ENCODE data around the gene NXN.

Gene NXN

GRCh38 chr17:1005361-1005946, 25.9 kb upstream of the NXN start:
- no peak for FAIRE-seq
- no peak for TF ChIP-seq TAF1 (IDR thresholded peaks at IDR 0.05; ENCODE audit: borderline replicate concordance, low read depth, low read length)
- TF ChIP-seq POLR2A (IDR thresholded peaks at IDR 0.05; ENCODE audit: low read depth, low read length), result no peak
- TF ChIP-seq POLR2AphosphoS5 (IDR thresholded peaks at IDR 0.05; ENCODE audit: low read depth, low read length), result no peak
- DNase-seq (ENCODE audit: insufficient read length), result no peak

GRCh38 chr17:1004769-1005295, 25.3 kb upstream of the NXN start:
- TF ChIP-seq POLR2AphosphoS5 (IDR thresholded peaks at IDR 0.05; ENCODE audit: low read depth, low read length) (no peak), TAF1 (IDR thresholded peaks at IDR 0.05; ENCODE audit: borderline replicate concordance, low read depth, low read length) (no peak), POLR2A (IDR thresholded peaks at IDR 0.05; ENCODE audit: low read depth, low read length) (no peak)
- no peak for DNase-seq (ENCODE audit: insufficient read length)
- FAIRE-seq, result no peak

GRCh38 chr17:1003972-1004768, 24.6 kb upstream of the NXN start:
- TF ChIP-seq POLR2AphosphoS5 (IDR thresholded peaks at IDR 0.05; ENCODE audit: low read depth, low read length) (no peak), POLR2A (IDR thresholded peaks at IDR 0.05; ENCODE audit: low read depth, low read length) (0 out of 2 replicates have a peak, but pooled peaks have one; percentile 2), TAF1 (IDR thresholded peaks at IDR 0.05; ENCODE audit: borderline replicate concordance, low read depth, low read length) (no peak)
- FAIRE-seq (no peak), DNase-seq (ENCODE audit: insufficient read length) (no peak)

GRCh38 chr17:1003633-1003971, 24.0 kb upstream of the NXN start:
- TF ChIP-seq POLR2A (IDR thresholded peaks at IDR 0.05; ENCODE audit: low read depth, low read length), result no peak; the same call in 1 of the 2 replicates
- no peak for FAIRE-seq
- DNase-seq (ENCODE audit: insufficient read length), result no peak

GRCh38 chr17:1002771-1003555, 23.4 kb upstream of the NXN start:
- FAIRE-seq (no peak), DNase-seq (ENCODE audit: insufficient read length) (no peak)
- TF ChIP-seq POLR2A (IDR thresholded peaks at IDR 0.05; ENCODE audit: low read depth, low read length), result no peak; the same call in 1 of the 2 replicates
- 0 out of 2 replicates have a peak, but pooled peaks have one; percentile 23 for TF ChIP-seq POLR2AphosphoS5 (IDR thresholded peaks at IDR 0.05; ENCODE audit: low read depth, low read length)
- TF ChIP-seq TAF1 (IDR thresholded peaks at IDR 0.05; ENCODE audit: borderline replicate concordance, low read depth, low read length), result no peak

- DNase-seq (ENCODE audit: insufficient read length) (no peak), FAIRE-seq (no peak)
- TF ChIP-seq POLR2A (IDR thresholded peaks at IDR 0.05; ENCODE audit: low read depth, low read length), result no peak; the same call in 1 of the 2 replicates
- no peak for TF ChIP-seq POLR2AphosphoS5 (IDR thresholded peaks at IDR 0.05; ENCODE audit: low read depth, low read length)
- no peak for TF ChIP-seq TAF1 (IDR thresholded peaks at IDR 0.05; ENCODE audit: borderline replicate concordance, low read depth, low read length)
These were observed 22.8 kb upstream of the NXN start for GRCh38 chr17:1002412-1002753.

- TF ChIP-seq POLR2AphosphoS5 (IDR thresholded peaks at IDR 0.05; ENCODE audit: low read depth, low read length), result no peak
- TF ChIP-seq POLR2A (IDR thresholded peaks at IDR 0.05; ENCODE audit: low read depth, low read length), result no peak
- DNase-seq (ENCODE audit: insufficient read length) (no peak), FAIRE-seq (no peak)
These were observed 22.2 kb upstream of the NXN start for GRCh38 chr17:1001640-1002411.

GRCh38 chr17:1000597-1001461, 21.3 kb upstream of the NXN start:
- DNase-seq (ENCODE audit: insufficient read length) (no peak), FAIRE-seq (no peak)
- TF ChIP-seq TAF1 (IDR thresholded peaks at IDR 0.05; ENCODE audit: borderline replicate concordance, low read depth, low read length) (no peak), POLR2AphosphoS5 (IDR thresholded peaks at IDR 0.05; ENCODE audit: low read depth, low read length) (0 out of 2 replicates have a peak, but pooled peaks have one; percentile 2), POLR2A (IDR thresholded peaks at IDR 0.05; ENCODE audit: low read depth, low read length) (no peak)

- TF ChIP-seq POLR2AphosphoS5 (IDR thresholded peaks at IDR 0.05; ENCODE audit: low read depth, low read length) (no peak; the same call in 1 of the 2 replicates), TAF1 (IDR thresholded peaks at IDR 0.05; ENCODE audit: borderline replicate concordance, low read depth, low read length) (no peak), POLR2A (IDR thresholded peaks at IDR 0.05; ENCODE audit: low read depth, low read length) (no peak)
- no peak for DNase-seq (ENCODE audit: insufficient read length)
These were observed 18.5 kb upstream of the NXN start for GRCh38 chr17:998111-998510.

More at GRCh38 chr17:998111-998510, 18.5 kb upstream of the NXN start:
- FAIRE-seq, result no peak
